ENCODE results near the gene DCTN4.

DNA sequence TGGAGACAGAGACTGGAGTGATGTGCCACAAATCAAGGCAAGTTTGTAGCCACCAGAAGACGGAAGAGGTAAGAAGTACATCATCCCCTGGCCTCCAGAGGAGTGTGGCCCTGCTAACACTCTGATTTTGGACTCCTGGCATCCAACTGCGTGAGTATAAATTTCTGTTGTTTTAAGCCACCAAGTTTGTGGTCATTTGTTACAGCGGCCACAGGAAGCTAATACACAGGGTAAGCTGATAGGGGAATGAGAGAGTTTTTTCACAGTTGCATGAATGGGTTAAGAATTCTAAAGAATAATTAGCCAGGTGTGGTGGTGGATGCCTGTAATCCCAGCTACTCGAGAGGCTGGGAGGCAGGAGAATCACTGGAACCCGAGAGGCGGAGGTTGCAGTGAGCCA is 45.6 kb upstream of the DCTN4 start:
- no peak for TF ChIP-seq FOXP2 (optimal IDR thresholded peaks at IDR 0.05; ENCODE audit: control extremely low read depth, extremely low read length, insufficient read depth)
- no peak for TF ChIP-seq EZH2 (IDR thresholded peaks at IDR 0.05)
- TF ChIP-seq POLR2AphosphoS5 (IDR thresholded peaks at IDR 0.05; ENCODE audit: borderline replicate concordance, low read depth, low read length) = no peak

All from SK-N-MC (cell line).